Measurements from ENCODE around the gene ANKS1B. TPM values are rescaled to one million over a fixed set of nuclear protein-coding genes. Genes with fewer than 3 reads are reported as not detected.

ANKS1B gene
- total RNA-seq, 4 donors from 2014 or later: 14.0 to 38.4 (median 28.6) TPM

DNA sequence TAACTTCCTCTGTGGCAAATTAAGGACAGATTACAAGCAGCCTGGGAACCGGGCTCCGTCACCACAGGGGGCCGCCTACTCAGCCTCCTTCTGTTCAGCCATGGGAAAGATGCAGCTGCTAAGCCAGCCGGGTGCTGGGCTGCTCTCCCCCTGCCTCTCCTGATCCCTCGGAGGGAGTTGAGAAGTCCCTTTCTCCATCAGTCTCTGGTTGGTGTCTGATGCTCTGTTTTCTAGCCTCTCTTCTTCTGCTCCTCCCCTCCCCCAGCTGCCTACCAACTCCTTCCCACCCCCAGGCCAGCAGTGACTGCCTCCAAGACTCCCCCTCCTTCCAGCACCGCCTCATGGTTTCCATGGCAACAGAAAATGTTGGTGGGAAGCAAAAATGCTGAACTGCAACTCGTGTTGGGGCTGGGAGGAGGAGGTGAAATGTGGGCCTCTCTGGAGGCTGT lies 853.0 kb downstream of the ANKS1B start:
- Histone ChIP-seq H3K4me1 (peaks cover 0 to 9% (median 0%) of the 10 kb centered on the region in 4 donors), H3K9me3 (no peaks in the 10 kb centered on the region), H3K36me3 (no peaks in the 10 kb centered on the region), H3K27me3 (no peaks in the 10 kb centered on the region), H3K27ac (no peak overlapping the region), H3K4me3 (no peak overlapping the region)
- WGBS, 2 donors: 10 to 13% methylated on average over 7 of the region's 7 CpGs
- no peak for DNase-seq (ENCODE audit: low spot score in 2 of 2)
- TF ChIP-seq POLR2A (IDR thresholded peaks at IDR 0.05) (no peak), EP300 (IDR thresholded peaks at IDR 0.05) (no peak)
- TF ChIP-seq, protein P1, sequence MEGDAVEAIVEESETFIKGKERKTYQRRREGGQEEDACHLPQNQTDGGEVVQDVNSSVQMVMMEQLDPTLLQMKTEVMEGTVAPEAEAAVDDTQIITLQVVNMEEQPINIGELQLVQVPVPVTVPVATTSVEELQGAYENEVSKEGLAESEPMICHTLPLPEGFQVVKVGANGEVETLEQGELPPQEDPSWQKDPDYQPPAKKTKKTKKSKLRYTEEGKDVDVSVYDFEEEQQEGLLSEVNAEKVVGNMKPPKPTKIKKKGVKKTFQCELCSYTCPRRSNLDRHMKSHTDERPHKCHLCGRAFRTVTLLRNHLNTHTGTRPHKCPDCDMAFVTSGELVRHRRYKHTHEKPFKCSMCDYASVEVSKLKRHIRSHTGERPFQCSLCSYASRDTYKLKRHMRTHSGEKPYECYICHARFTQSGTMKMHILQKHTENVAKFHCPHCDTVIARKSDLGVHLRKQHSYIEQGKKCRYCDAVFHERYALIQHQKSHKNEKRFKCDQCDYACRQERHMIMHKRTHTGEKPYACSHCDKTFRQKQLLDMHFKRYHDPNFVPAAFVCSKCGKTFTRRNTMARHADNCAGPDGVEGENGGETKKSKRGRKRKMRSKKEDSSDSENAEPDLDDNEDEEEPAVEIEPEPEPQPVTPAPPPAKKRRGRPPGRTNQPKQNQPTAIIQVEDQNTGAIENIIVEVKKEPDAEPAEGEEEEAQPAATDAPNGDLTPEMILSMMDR (IDR thresholded peaks at IDR 0.05): no peak

DNA sequence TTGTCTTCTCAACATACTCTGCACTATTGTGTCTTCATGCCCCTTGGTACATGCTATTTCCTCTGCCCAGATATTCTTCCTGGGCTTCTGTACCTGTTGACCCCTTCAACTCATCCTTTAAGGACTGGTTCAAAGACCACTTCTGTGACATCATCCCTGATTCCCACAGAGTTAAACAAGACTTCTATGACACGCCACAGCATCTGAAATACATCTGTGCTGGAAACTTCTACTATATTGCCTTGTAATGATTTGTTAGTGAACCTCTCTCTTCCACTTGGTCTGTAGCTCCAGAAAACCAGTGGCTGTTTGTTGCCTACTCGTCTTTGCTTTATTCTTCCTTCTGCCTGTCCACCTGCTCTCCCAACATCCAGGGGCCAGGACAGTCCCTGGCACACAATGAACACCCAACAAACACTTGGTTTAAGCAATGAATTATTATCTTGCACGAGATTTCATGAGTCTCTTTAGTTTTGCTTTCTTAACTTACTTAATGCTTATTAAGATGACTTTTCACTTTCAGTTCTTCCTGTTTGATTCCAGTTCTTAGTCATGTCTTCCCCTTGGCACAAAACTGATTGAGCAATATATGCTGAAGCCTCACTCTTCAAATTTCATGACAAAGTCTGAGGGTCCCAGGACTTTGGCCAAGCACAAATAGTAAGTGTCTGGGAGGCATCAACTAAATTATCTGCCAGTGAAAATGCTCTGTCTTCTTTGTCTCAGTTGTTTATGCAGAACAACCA lies 853.8 kb downstream of the ANKS1B start:
- no peaks in the 10 kb centered on the region for H3K9me3 ChIP-seq
- no peak for DNase-seq (ENCODE audit: low spot score in 2 of 2)
- 65 to 75% methylated on average over 3 of the region's 3 CpGs for WGBS, 2 donors
- H3K4me1 ChIP-seq: peaks cover 0 to 9% (median 0%) of the 10 kb centered on the region in 4 donors
- H3K36me3 ChIP-seq: no peaks in the 10 kb centered on the region
- peak overlapping the region in 1 of 4 donors; percentile 11 for H3K4me3 ChIP-seq
- H3K27ac ChIP-seq: peak overlapping the region in 1 of 4 donors; percentile 19
- H3K27me3 ChIP-seq: no peaks in the 10 kb centered on the region
- TF ChIP-seq POLR2A (IDR thresholded peaks at IDR 0.05): no peak
- TF ChIP-seq, protein P1 (IDR thresholded peaks at IDR 0.05): no peak
- no peak for TF ChIP-seq EP300 (IDR thresholded peaks at IDR 0.05)

DNA sequence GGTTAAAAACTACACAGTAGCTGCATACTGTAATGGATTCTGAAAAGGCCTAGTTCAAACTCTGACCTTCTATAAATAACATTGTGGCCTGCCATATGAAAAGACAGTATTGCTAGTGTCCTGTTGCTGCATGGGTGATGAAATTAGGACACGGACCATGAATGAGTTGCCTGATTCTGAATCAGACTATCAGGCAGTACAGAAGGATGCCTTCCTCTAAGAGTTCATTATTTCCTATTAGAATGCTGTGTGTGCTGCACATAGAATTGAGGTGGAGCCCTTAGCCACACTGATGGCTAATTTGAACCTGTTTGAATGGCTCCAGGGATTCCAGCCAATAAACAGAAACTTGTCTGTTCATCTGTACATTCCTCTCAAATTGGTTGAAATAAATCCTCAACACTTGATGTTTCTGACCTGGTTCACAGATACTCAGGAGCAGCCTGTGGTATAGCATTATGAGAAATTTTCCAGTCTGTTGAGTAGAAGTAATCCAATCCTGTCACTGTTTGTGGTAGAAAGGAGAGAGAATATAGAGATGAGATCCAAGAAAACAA lies 856.4 kb downstream of the ANKS1B start:
- WGBS, 2 donors: 0 to 33% methylated on average over 1 of the region's 1 CpG

DNA sequence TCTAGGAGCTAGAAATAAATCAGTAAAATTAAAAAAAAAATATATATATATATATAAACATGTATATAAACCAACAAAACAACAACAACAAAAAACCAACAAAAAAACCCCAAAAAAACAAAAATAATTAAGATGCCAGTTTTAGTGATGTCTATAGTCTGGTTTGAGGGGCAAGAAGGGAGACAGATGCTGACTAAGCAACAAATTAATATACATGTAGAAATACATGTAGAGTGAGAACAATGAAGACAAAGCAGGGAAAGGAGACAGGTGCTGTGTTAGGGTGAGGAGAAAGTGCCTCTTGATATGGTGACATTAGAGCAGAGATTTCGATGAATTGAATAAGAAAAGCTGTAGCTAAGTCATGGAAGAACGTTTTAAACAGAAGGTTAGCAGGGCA lies 861.8 kb downstream of the ANKS1B start:
- H3K9me3 ChIP-seq: no peaks in the 10 kb centered on the region
- no peaks in the 10 kb centered on the region for H3K4me1 ChIP-seq
- no peak overlapping the region for H3K27ac ChIP-seq
- TF ChIP-seq EP300 (IDR thresholded peaks at IDR 0.05): no peak
- TF ChIP-seq, protein P1 (IDR thresholded peaks at IDR 0.05): no peak
- TF ChIP-seq POLR2A (IDR thresholded peaks at IDR 0.05): no peak
- no peaks in the 10 kb centered on the region for H3K36me3 ChIP-seq
- DNase-seq (ENCODE audit: low spot score in 2 of 2): no peak
- 30 to 59% methylated on average over 2 of the region's 2 CpGs for WGBS, 2 donors
- no peaks in the 10 kb centered on the region for H3K27me3 ChIP-seq
- H3K4me3 ChIP-seq: no peak overlapping the region

More for the DNA sequence above, 856.4 kb downstream of the ANKS1B start:
- TF ChIP-seq EP300 (IDR thresholded peaks at IDR 0.05) (no peak), POLR2A (IDR thresholded peaks at IDR 0.05) (no peak)
- TF ChIP-seq, protein P1 (IDR thresholded peaks at IDR 0.05): no peak
- no peak for DNase-seq (ENCODE audit: low spot score in 2 of 2)
- H3K4me1 ChIP-seq: peaks cover 0 to 9% (median 0%) of the 10 kb centered on the region in 4 donors
- no peaks in the 10 kb centered on the region for H3K27me3 ChIP-seq
- no peak overlapping the region for H3K4me3 ChIP-seq
- no peaks in the 10 kb centered on the region for H3K36me3 ChIP-seq
- H3K27ac ChIP-seq: no peak overlapping the region
- no peaks in the 10 kb centered on the region for H3K9me3 ChIP-seq

DNA sequence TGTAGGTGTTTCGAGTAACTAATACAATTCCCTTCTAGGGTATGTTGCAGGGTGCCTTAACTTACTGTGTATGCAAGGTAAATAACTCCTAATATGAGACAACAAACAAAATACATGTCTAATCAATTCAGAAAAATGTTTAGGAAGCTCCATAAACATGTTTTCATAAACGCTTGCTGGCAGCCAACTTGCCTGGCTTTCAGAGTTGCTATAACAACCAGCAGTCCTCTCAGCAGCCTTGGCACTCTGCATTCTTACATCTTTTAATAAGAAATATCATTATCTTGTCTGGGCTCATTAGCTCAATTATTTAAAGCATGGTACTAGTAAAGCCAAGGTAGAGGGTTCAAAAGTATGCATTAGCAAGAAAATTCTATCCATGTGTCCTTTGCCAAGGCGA lies 862.2 kb downstream of the ANKS1B start:
- no peaks in the 10 kb centered on the region for H3K9me3 ChIP-seq
- TF ChIP-seq POLR2A (IDR thresholded peaks at IDR 0.05) (no peak), EP300 (IDR thresholded peaks at IDR 0.05) (no peak)
- TF ChIP-seq, protein P1 (IDR thresholded peaks at IDR 0.05): no peak
- H3K36me3 ChIP-seq: no peaks in the 10 kb centered on the region
- no peak for DNase-seq (ENCODE audit: low spot score in 2 of 2)
- 88 to 90% methylated on average over 3 of the region's 3 CpGs for WGBS, 2 donors
- no peak overlapping the region for H3K27ac ChIP-seq
- H3K27me3 ChIP-seq: no peaks in the 10 kb centered on the region
- no peaks in the 10 kb centered on the region for H3K4me1 ChIP-seq
- no peak overlapping the region for H3K4me3 ChIP-seq
